Nephron (organoid): Measurements from ENCODE around the gene SCN4A.
A peak's percentile ranks its signal among the peaks of the same experiment; 100 is the strongest.

Source experiments
- H3K27ac Mint-ChIP-seq, 3 experiments: 2 replicates each; pipeline ENCODE4 v1.8.0; 2020; ENCODE audit warnings: mixed read lengths in 3 of 3, mild to moderate bottlenecking in 2 of 3, moderate library complexity in 1 of 3
- H3K27me3 Mint-ChIP-seq: 2 replicates; pipeline ENCODE4 v1.8.0; 2021; ENCODE audit warnings: low read depth, mild to moderate bottlenecking, moderate library complexity, mixed read lengths
- H3K36me3 Mint-ChIP-seq: 2 replicates; pipeline ENCODE4 v1.8.0; 2020; ENCODE audit warnings: low read depth, mixed read lengths
- H3K4me1 Mint-ChIP-seq: 2 replicates; pipeline ENCODE4 v1.8.0; 2020; ENCODE audit warnings: mixed read lengths
- H3K4me3 Mint-ChIP-seq, 3 experiments: 2 replicates each; pipeline ENCODE4 v1.8.0; 2020; ENCODE audit warnings: mild to moderate bottlenecking in 3 of 3, mixed read lengths in 3 of 3, moderate library complexity in 2 of 3
- H3K9me3 Mint-ChIP-seq: 2 replicates; pipeline ENCODE4 v1.8.0; 2020; ENCODE audit warnings: mixed read lengths
- TF ChIP-seq, protein P1 (sequence below), 3 experiments: fragments of 200-600 bp; sonication (generic); IDR thresholded peaks; one replicate each; pipeline ENCODE4 v1.5.0; 2021; ENCODE audit warnings: antibody characterized with exemption in 3 of 3; ENCODE audit not compliant: unreplicated experiment in 3 of 3

SCN4A gene

DNA sequence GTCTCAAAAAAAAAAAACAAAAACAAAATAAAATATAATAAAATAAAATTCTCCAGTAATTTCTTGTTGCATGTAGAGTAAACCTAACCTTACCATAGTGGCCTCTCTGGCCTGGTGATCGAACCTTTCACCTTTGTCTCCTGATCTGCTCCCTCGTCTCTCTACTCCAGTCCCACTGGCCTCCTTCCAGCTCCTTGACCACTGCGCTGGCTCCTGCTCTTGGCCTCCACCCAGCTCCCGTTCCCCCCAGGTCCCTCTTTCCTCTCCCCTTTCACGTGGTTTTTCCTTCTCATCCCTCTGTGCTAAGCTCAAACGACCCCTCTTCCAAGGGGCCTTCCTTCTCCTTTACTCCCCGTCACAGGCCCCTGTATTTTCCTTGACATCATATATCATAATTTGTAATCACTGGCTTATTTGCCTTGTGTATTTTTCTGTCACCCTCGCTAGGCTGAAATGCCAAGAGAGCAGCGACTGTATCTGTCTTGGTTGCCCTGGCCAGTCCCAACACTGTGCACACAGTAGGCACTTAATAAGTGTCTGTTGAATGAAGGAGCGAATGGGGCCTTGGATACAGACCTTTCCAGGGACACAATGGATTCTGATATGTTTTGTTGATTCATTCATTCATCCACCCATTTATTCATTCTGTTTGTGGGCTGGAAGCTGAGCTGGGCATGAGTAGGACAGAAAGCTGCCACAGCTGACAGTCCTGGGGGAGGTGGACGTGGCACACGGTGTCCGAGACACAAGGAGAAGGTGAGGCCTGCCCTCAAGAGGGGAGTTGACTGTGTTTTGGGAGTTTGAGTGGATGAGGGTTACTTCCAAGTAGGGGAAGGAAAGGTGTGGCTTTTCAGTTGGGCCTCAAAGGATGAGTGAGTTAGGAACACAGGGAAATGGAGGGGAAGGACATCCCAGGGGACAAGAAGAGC lies 5.8 kb upstream of the SCN4A start:
- TF ChIP-seq, protein P1, sequence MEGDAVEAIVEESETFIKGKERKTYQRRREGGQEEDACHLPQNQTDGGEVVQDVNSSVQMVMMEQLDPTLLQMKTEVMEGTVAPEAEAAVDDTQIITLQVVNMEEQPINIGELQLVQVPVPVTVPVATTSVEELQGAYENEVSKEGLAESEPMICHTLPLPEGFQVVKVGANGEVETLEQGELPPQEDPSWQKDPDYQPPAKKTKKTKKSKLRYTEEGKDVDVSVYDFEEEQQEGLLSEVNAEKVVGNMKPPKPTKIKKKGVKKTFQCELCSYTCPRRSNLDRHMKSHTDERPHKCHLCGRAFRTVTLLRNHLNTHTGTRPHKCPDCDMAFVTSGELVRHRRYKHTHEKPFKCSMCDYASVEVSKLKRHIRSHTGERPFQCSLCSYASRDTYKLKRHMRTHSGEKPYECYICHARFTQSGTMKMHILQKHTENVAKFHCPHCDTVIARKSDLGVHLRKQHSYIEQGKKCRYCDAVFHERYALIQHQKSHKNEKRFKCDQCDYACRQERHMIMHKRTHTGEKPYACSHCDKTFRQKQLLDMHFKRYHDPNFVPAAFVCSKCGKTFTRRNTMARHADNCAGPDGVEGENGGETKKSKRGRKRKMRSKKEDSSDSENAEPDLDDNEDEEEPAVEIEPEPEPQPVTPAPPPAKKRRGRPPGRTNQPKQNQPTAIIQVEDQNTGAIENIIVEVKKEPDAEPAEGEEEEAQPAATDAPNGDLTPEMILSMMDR (IDR thresholded peaks at IDR 0.05; ENCODE audit: unreplicated experiment in 3 of 3) = no peak
- no peaks in the 10 kb centered on the region for H3K36me3 Mint-ChIP-seq
- no peak overlapping the region for H3K4me3 Mint-ChIP-seq
- H3K4me1 Mint-ChIP-seq = peaks cover 18% of the 10 kb centered on the region
- H3K27me3 Mint-ChIP-seq = peaks cover 14% of the 10 kb centered on the region
- peaks cover 14% of the 10 kb centered on the region for H3K9me3 Mint-ChIP-seq
- no peak overlapping the region for H3K27ac Mint-ChIP-seq

DNA sequence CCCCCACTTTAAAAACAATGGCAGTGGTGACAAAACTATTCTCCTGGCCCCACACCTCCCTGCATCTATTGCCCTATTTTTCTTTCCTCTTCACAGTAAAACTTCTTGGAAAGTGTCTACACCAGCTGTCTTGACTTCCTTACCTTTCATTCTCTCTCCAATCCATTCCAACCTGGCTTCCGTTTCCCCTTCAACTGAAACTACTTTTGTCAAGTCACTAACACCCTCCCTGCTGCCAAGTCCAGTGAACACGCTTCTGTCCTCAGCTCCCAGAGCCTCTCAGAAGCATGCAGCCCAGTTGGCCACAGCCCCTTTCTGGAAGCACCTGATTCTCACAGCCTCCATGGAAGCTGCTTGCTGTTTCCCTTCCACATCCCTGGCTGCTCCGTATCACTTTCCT lies 4.0 kb upstream of the SCN4A start:
- no peaks in the 10 kb centered on the region for H3K36me3 Mint-ChIP-seq
- H3K27ac Mint-ChIP-seq = no peak overlapping the region
- H3K27me3 Mint-ChIP-seq = peaks cover 14% of the 10 kb centered on the region
- H3K4me1 Mint-ChIP-seq = peaks cover 18% of the 10 kb centered on the region
- no peak overlapping the region for H3K4me3 Mint-ChIP-seq
- peaks cover 3% of the 10 kb centered on the region for H3K9me3 Mint-ChIP-seq
- TF ChIP-seq, protein P1 (IDR thresholded peaks at IDR 0.05; ENCODE audit: unreplicated experiment in 3 of 3) = no peak

DNA sequence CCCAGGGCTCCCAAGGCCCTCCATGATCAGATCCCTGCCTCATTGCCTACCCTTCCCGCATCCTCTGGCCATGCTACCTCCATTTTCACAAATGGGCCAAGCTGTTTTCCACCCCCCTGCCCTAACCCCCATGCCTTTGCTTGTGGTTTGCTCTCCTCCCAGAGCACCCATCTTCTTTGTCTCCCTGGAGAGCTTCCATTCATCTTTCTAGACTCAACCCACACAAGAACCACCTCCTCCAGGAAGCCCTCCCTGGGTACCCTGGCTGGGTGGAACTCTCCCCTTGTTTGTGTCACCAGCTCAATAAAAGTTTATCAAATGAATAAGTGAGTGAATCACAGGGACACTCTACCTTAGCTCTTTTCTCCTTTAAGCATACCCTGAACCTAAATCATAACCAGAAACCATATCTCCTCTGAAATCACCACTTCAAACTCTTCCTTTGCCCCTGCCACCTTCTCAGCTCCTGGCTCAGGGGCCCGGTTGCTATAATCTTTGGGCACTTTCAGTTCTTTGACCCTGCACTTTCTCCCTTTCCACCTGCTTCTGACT lies 2.9 kb upstream of the SCN4A start:
- Mint-ChIP-seq H3K4me1 (peaks cover 15% of the 10 kb centered on the region), H3K36me3 (no peaks in the 10 kb centered on the region), H3K4me3 (no peak overlapping the region), H3K27me3 (peaks cover 14% of the 10 kb centered on the region), H3K27ac (peak overlapping the region in 1 of 3 experiments; percentile 43), H3K9me3 (peaks cover under 1% of the 10 kb centered on the region)
- TF ChIP-seq, protein P1 (IDR thresholded peaks at IDR 0.05; ENCODE audit: unreplicated experiment in 3 of 3) = no peak

GRCh38 chr17:63974594-63975192 lies 2.0 kb upstream of the SCN4A start:
- Mint-ChIP-seq H3K9me3 (no peaks in the 10 kb centered on the region), H3K4me1 (peaks cover 12% of the 10 kb centered on the region), H3K27me3 (peaks cover 11% of the 10 kb centered on the region), H3K36me3 (no peaks in the 10 kb centered on the region), H3K27ac (no peak overlapping the region), H3K4me3 (no peak overlapping the region)
- TF ChIP-seq, protein P1 (IDR thresholded peaks at IDR 0.05; ENCODE audit: unreplicated experiment in 3 of 3) = no peak

DNA sequence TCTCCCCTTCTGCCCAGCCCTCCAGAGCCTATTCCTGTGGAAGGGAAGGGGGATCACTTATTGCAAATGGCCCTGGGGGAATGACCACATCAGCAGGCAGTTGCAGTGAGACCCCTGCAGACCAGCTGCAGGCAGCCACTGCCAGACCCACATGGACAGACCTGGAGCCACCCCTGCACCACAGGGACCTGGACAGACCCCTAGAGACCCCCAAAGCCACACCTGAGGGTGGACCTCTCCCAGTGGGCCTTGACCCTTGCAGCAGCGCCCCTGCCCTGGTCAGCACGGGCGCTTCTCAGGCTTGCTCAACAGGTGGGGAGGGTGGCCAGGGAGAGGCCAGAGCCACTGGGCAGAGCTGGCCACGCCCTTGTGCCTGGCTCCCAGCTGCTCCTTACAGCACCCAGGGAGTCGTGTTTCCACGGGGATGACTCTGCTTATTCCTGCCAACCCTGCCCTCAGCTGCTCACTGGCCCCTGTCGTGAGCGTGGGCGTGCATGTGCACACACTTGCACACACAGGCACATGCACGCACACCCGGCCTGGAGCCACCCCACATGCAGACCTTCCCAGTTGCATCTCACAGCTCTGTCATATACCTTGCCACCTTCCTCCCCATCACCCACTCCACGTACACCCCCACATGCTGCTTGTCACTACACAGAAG lies 1.3 kb upstream of the SCN4A start:
- Mint-ChIP-seq H3K27ac (no peak overlapping the region), H3K36me3 (no peaks in the 10 kb centered on the region), H3K4me3 (no peak overlapping the region), H3K27me3 (peaks cover 13% of the 10 kb centered on the region), H3K4me1 (peaks cover 12% of the 10 kb centered on the region), H3K9me3 (no peaks in the 10 kb centered on the region)
- TF ChIP-seq, protein P1 (IDR thresholded peaks at IDR 0.05; ENCODE audit: unreplicated experiment in 3 of 3) = no peak
